Smooth muscle cell (in vitro differentiated cells): ENCODE measurements around the gene FPGS. TPM values are rescaled to one million over a fixed set of nuclear protein-coding genes. Genes with fewer than 3 reads are reported as not detected.
A peak's percentile ranks its signal among the peaks of the same experiment; 100 is the strongest.
"Not testable (repeated sequence)": the region's sequence is repeated elsewhere in the genome, so short reads cannot be mapped to it uniquely, and the experiment has no call there.

ENCODE experiments used
- DNase-seq: peaks from one replicate; lab custom pipeline; 2025; ENCODE audit not compliant: unreplicated experiment; lab: John Stamatoyannopoulos, UW
- H2AFZ ChIP-seq: fragments of 200-600 bp; sonication (generic); 2 replicates; pipeline ENCODE4 v1.6.0; 2016; ENCODE audit warnings: antibody characterized with exemption, low read depth, mild to moderate bottlenecking
- H3F3A ChIP-seq: fragments of 200-600 bp; sonication (generic); 2 replicates; pipeline ENCODE4 v1.6.0; 2017; ENCODE audit warnings: antibody characterized with exemption, low read depth
- H3K27ac ChIP-seq: fragments of 200-600 bp; sonication (generic); 2 replicates; pipeline ENCODE4 v1.5.1; 2016; ENCODE audit warnings: low read depth, mild to moderate bottlenecking
- H3K27me3 ChIP-seq: fragments of 200-600 bp; sonication (generic); 2 replicates; pipeline ENCODE4 v1.6.1; 2016; ENCODE audit warnings: low read depth, mild to moderate bottlenecking
- H3K36me3 ChIP-seq: fragments of 200-600 bp; sonication (generic); 2 replicates; pipeline ENCODE4 v1.5.1; 2016; ENCODE audit warnings: low read depth
- H3K4me1 ChIP-seq: fragments of 200-600 bp; sonication (generic); 2 replicates; pipeline ENCODE4 v1.5.1; 2016; ENCODE audit warnings: low read depth
- H3K4me2 ChIP-seq: fragments of 200-600 bp; sonication (generic); 2 replicates; pipeline ENCODE4 v1.6.0; 2016; ENCODE audit warnings: mild to moderate bottlenecking
- H3K4me3 ChIP-seq: fragments of 200-600 bp; sonication (generic); 2 replicates; pipeline ENCODE4 v1.5.1; 2016; ENCODE audit warnings: mild to moderate bottlenecking
- H3K79me2 ChIP-seq: fragments of 200-600 bp; sonication (generic); 2 replicates; pipeline ENCODE4 v1.6.0; 2016; ENCODE audit warnings: low read depth, mild to moderate bottlenecking
- H3K9ac ChIP-seq: fragments of 200-600 bp; sonication (generic); 2 replicates; pipeline ENCODE4 v1.6.0; 2016; ENCODE audit warnings: low read depth
- H3K9me3 ChIP-seq: fragments of 200-600 bp; sonication (generic); replicated peaks from 2 replicates; pipeline ENCODE4 v1.5.1; 2016; ENCODE audit warnings: low read depth
- H4K20me1 ChIP-seq: fragments of 200-600 bp; sonication (generic); 2 replicates; pipeline ENCODE4 v1.6.0; 2016; ENCODE audit warnings: low read depth
- CTCF ChIP-seq: fragments of 200-600 bp; sonication (generic); IDR thresholded peaks from 2 replicates; pipeline ENCODE4 v1.5.1; 2017; ENCODE audit warnings: borderline replicate concordance, mild to moderate bottlenecking, antibody characterized with exemption; ENCODE audit not compliant: insufficient read depth, poor library complexity, severe bottlenecking
- WGBS: methylation state at CpG from one replicate; pipeline ENCODE4 v1.1.7; 2016; ENCODE audit warnings: low lambda C conversion rate; 5-methylcytosine and 5-hydroxymethylcytosine counted together
- polyA plus RNA-seq: library from polyadenylated mRNA; unstranded; fragments of >200 nt; fragmentation: Nextera tagmentation; extraction: Ambion mirVana; gene quantifications from 2 replicates; pipeline ENCODE4 v1.2.1, GENCODE V29; 2016
- total RNA-seq: library from RNA; depleted of rRNA; stranded (reverse); fragments of >200 nt; gene quantifications from 2 replicates; pipeline ENCODE4 v1.2.3, GENCODE V29; 2014

The FPGS gene
- total and polyA plus RNA-seq, 2 experiments from 2014 or later = 12.9 to 34.9 TPM

GRCh38 chr9:127833555-127833954, 30.9 kb downstream of the FPGS start:
- H3K79me2 ChIP-seq = no peaks in the 10 kb centered on the region
- no peaks in the 10 kb centered on the region for H3K27me3 ChIP-seq
- no peak for DNase-seq
- 29% methylated on average over 1 of the region's 1 CpG for WGBS
- H2AFZ ChIP-seq = no peak overlapping the region
- no peak for TF ChIP-seq CTCF
- no peaks in the 10 kb centered on the region for H3K36me3 ChIP-seq
- H3K4me2 ChIP-seq = no peak overlapping the region
- H3K9me3 ChIP-seq = no peaks in the 10 kb centered on the region
- H4K20me1 ChIP-seq = no peaks in the 10 kb centered on the region
- H3K27ac ChIP-seq = peak overlapping the region; percentile 98
- no peak overlapping the region for H3K9ac ChIP-seq
- no peak overlapping the region for H3K4me3 ChIP-seq
- H3F3A ChIP-seq = peaks cover 4% of the 10 kb centered on the region
- H3K4me1 ChIP-seq = peaks cover 15% of the 10 kb centered on the region

- H2AFZ ChIP-seq = no peak overlapping the region
Observed at GRCh38 chr9:127835991-127836516, 33.4 kb downstream of the FPGS start.

GRCh38 chr9:127836561-127836960, 33.9 kb downstream of the FPGS start:
- H2AFZ ChIP-seq, H3K27me3 ChIP-seq, H4K20me1 ChIP-seq, H3K79me2 ChIP-seq, H3K36me3 ChIP-seq, H3K4me3 ChIP-seq, H3K9me3 ChIP-seq, DNase-seq: not testable (repeated sequence)
- 66% methylated on average over 3 of the region's 3 CpGs for WGBS
- H3F3A ChIP-seq = peaks cover 10% of the 10 kb centered on the region
- H3K4me2 ChIP-seq = peak overlapping the region; percentile 71
- H3K9ac ChIP-seq = peak overlapping the region; percentile 88
- H3K27ac ChIP-seq = peak overlapping the region; percentile 98
- peaks cover 12% of the 10 kb centered on the region for H3K4me1 ChIP-seq

More at GRCh38 chr9:127835991-127836516, 33.4 kb downstream of the FPGS start:
- no peak for TF ChIP-seq CTCF
- H3K4me3 ChIP-seq = no peak overlapping the region
- peak overlapping the region; percentile 71 for H3K4me2 ChIP-seq
- no peaks in the 10 kb centered on the region for H3K27me3 ChIP-seq
- H3K4me1 ChIP-seq = peaks cover 12% of the 10 kb centered on the region
- peak overlapping the region; percentile 88 for H3K9ac ChIP-seq
- peaks cover 10% of the 10 kb centered on the region for H3F3A ChIP-seq
- no peaks in the 10 kb centered on the region for H3K36me3 ChIP-seq
- DNase-seq = peak; percentile 46
- no peaks in the 10 kb centered on the region for H3K79me2 ChIP-seq
- no peaks in the 10 kb centered on the region for H3K9me3 ChIP-seq
- WGBS = 36% methylated on average over 17 of the region's 17 CpGs
- peak overlapping the region; percentile 98 for H3K27ac ChIP-seq
- no peaks in the 10 kb centered on the region for H4K20me1 ChIP-seq

- no peaks in the 10 kb centered on the region for H3K9me3 ChIP-seq
- peaks cover 12% of the 10 kb centered on the region for H3K4me1 ChIP-seq
- H3K4me3 ChIP-seq = no peak overlapping the region
- 58% methylated on average over 4 of the region's 4 CpGs for WGBS
- TF ChIP-seq CTCF = no peak
- no peak for DNase-seq
- no peaks in the 10 kb centered on the region for H3K36me3 ChIP-seq
- H3K79me2 ChIP-seq = no peaks in the 10 kb centered on the region
- no peaks in the 10 kb centered on the region for H4K20me1 ChIP-seq
- peak overlapping the region; percentile 98 for H3K27ac ChIP-seq
- no peaks in the 10 kb centered on the region for H3K27me3 ChIP-seq
- no peak overlapping the region for H2AFZ ChIP-seq
- peaks cover 10% of the 10 kb centered on the region for H3F3A ChIP-seq
- H3K9ac ChIP-seq = no peak overlapping the region
- peak overlapping the region; percentile 66 for H3K4me2 ChIP-seq
Observed at GRCh38 chr9:127837346-127837745, 34.7 kb downstream of the FPGS start.
